Epithelial cell of proximal tubule (primary cell): ENCODE measurements around the gene UNC80. TPM values are rescaled to one million over a fixed set of nuclear protein-coding genes. Genes with fewer than 3 reads are reported as not detected.

Source experiments
- DNase-seq: peaks from one replicate; pipeline ENCODE4 v3.0.0-alpha.2; 2011; ENCODE audit warnings: low read depth
- H3K4me3 ChIP-seq: 2 replicates; pipeline ENCODE4 v1.5.1; 2011; ENCODE audit warnings: low read depth, mild to moderate bottlenecking, low read length
- CTCF ChIP-seq: conservative IDR thresholded peaks from 2 replicates; pipeline ENCODE4 v1.5.1; 2012; ENCODE audit warnings: low read depth, mild to moderate bottlenecking, low read length
- total RNA-seq: library from RNA; depleted of rRNA; stranded (reverse); fragments of >200 nt; gene quantifications from 2 replicates; pipeline ENCODE4 v1.2.3, GENCODE V29; 2015

Gene UNC80
- total RNA-seq, 1 donor from 2014 or later: not detected

- no peak for TF ChIP-seq CTCF
- no peak overlapping the region for H3K4me3 ChIP-seq
- no peak for DNase-seq
Observed at GRCh38 chr2:210046851-210047500, 275.3 kb downstream of the UNC80 start.

Other genes starting within 250 kb of the UNC80 start
- gene RPE, start 230.8 kb downstream of the UNC80 start, total RNA-seq: 57.7 and 84.0 TPM in 2 replicates